Memory B cell (primary cell): ENCODE results near the gene CASTOR1.
"Not testable (repeated sequence)": the region's sequence is repeated elsewhere in the genome, so short reads cannot be mapped to it uniquely, and the experiment has no call there.

Source experiments
- ATAC-seq: fragments of 150-1000 bp; cut with Tn5 transposase; 2 replicates; pipeline ENCODE4 v1.10.0; 2021; ENCODE audit warnings: low read depth, mild to moderate bottlenecking, moderate library complexity
- DNase-seq, 2 donors: peaks; one replicate each; pipeline ENCODE4 v3.0.0; 2022; ENCODE audit warnings: low spot score in 2 of 2
- H3K27ac Mint-ChIP-seq: one replicate; pipeline ENCODE4 v1.8.0; 2022; ENCODE audit warnings: mild to moderate bottlenecking, moderate library complexity, mixed read lengths
- H3K27me3 Mint-ChIP-seq: one replicate; pipeline ENCODE4 v1.8.0; 2022; ENCODE audit warnings: mixed read lengths
- H3K36me3 Mint-ChIP-seq: one replicate; pipeline ENCODE4 v1.8.0; 2022; ENCODE audit warnings: mild to moderate bottlenecking, mixed read lengths
- H3K4me1 Mint-ChIP-seq: one replicate; pipeline ENCODE4 v1.8.0; 2022; ENCODE audit warnings: mixed read lengths
- H3K4me3 Mint-ChIP-seq: one replicate; pipeline ENCODE4 v1.8.0; 2022; ENCODE audit warnings: mild to moderate bottlenecking, moderate library complexity, mixed read lengths
- H3K9me3 Mint-ChIP-seq: one replicate; pipeline ENCODE4 v1.8.0; 2022; ENCODE audit warnings: mixed read lengths

The CASTOR1 gene

DNA sequence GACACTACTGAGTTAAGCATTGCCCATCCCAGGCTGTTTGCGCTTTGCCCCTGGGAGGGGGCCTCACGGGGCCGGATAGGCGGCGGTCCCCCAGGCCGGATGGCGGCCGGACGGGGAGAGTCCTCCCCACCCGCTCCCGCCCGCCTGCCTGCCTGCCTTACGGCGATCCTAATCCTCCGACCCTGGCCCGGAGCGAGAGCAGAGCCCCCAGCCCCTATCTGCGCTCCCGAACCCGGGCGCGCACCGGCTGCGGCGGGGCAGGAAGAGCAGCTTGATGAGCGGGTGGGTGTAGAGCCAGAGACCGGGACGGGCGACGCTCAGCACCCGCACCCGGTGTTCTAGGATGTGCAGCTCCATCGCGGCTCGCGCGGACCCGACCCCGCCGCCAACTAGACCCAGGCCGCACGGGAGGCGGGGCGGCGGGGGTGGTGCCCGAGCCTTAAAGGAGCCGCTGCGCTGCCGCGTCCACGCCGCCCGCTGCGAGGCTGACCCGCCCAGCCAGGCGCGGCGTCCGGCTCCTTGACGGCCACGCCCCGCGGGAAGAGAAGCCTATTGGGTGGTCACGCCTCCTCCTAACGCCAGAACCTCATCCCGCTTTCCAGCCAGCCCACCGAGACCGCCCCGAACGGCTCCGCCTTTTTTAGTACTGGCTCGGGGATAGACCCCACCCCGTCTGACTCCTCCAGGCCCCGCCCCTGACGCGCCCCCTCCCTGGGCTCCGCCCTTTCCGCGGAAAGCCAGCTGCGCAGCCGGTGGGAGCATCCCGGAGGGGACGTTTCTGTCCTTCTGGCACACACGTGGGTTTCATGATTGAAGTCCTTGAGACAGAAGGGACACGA lies at the start of gene CASTOR1:
Gene CASTOR1 (minus strand): TSS at position 365 of the 839 bp plus-strand sequence. CDS start 8 bp downstream, at position 357.
- Mint-ChIP-seq H3K9me3 (no peaks in the 10 kb centered on the region), H3K4me1 (peaks cover 29% of the 10 kb centered on the region), H3K27ac (peak within 1 kb of the TSS; percentile 77), H3K4me3 (peak within 1 kb of the TSS; percentile 94), H3K36me3 (peaks cover 20% of the 10 kb centered on the region), H3K27me3 (no peaks in the 10 kb centered on the region)
- ATAC-seq (peak; percentile 76), DNase-seq (peak; percentile 73 to 90)

DNA sequence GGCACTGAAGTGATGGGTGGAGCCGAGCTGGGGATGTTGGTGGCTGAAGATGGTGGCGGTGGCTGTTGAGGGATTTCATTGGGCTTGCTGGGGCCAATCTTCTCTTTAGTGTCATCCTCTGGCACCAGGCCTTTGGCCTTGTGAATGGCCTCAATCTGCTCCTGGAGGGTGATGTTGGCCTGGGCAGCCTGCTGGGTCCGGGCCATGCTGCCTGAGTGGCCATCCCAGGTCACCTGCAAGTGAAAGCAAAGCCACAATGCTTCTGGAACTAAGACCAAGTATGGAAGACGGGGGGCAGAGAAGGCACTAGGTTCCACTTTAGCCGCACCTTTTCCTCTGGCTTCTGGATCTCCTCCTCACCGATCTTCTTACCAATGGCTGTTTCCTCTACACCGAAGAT lies 49.5 kb upstream of the CASTOR1 start:
- ATAC-seq (no peak), DNase-seq (no peak)
- Mint-ChIP-seq H3K27me3 (no peaks in the 10 kb centered on the region), H3K27ac (no peak overlapping the region), H3K36me3 (peaks cover 41% of the 10 kb centered on the region), H3K9me3 (no peaks in the 10 kb centered on the region), H3K4me1 (no peaks in the 10 kb centered on the region), H3K4me3 (no peak overlapping the region)

DNA sequence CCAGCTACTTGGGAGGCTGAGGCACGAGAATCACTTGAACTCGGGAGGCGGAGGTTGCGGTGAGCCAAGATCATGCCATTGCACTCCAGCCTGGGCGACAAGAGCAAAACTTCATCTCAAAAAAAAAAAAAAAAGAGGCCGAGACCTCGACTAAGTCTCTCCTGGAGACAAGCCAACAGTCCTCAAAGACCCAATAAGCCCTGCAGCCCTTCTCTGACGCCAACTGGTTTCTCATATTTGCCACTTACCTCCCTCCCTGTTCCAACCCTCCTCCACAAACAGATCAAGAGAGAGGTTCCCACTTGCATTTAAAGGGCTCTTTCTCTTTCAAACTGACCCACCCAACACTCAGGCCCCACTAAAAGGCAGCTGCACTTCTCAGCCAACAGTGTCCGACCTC lies 49.0 kb upstream of the CASTOR1 start:
- ATAC-seq, H3K9me3 Mint-ChIP-seq, DNase-seq, H3K27ac Mint-ChIP-seq, H3K27me3 Mint-ChIP-seq, H3K4me3 Mint-ChIP-seq, H3K4me1 Mint-ChIP-seq: not testable (repeated sequence)
- peaks cover 39% of the 10 kb centered on the region for H3K36me3 Mint-ChIP-seq

DNA sequence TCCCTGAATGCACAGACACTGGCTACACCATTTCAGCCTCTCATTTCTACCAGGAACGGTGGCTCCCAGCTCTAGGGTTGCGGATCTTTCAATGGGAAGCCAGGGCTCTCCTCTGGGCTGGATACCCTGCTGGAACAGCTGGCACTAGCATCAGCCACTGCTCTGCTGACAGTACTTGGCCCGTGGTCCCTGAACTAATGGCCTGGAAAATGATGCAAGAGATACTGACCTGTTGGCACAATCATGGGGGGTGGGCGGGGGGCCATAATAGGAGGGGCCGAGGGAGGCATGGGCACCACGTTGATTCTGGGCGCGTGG lies 48.1 kb upstream of the CASTOR1 start:
- H3K9me3 Mint-ChIP-seq, result no peaks in the 10 kb centered on the region
- H3K4me3 Mint-ChIP-seq, result no peak overlapping the region
- H3K4me1 Mint-ChIP-seq, result no peaks in the 10 kb centered on the region
- no peak overlapping the region for H3K27ac Mint-ChIP-seq
- H3K27me3 Mint-ChIP-seq, result no peaks in the 10 kb centered on the region
- H3K36me3 Mint-ChIP-seq, result peaks cover 36% of the 10 kb centered on the region
- ATAC-seq (no peak), DNase-seq (no peak)

DNA sequence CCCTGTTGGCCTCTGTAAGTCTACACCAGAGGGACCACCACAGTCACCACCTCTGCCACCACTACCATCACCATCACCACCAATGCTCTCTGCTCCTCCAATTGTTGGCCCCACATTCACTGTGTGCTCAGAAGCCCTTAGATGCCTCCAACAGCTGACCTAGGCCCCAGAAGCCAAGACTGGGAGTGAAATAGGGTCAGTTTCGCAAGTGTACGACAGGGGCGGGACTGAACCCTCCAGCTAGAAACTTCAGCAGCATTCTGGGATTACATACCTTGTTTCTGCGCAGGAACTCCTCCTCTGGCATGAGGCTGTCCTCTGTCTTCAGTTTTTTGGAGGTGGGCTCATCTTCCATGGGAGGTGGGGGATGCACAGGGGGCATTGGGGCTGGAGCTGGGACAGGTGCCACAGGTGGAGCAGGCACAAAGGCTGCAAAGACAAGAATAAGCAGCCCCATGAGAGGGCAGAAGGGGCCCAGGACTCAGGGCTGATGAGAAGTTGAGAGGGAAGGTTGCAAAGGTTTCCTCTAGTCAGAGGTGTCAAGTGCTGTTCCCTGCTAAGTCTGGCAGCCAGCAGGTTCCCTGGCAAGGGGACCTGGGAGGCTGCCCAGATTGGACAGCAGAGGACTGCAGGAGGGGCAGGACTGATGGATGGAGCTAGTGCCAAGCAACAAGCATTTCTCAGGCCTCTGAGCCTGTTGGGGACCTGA lies 47.6 kb upstream of the CASTOR1 start:
- Mint-ChIP-seq H3K36me3 (peaks cover 31% of the 10 kb centered on the region), H3K4me3 (no peak overlapping the region)
- no peak for ATAC-seq

DNA sequence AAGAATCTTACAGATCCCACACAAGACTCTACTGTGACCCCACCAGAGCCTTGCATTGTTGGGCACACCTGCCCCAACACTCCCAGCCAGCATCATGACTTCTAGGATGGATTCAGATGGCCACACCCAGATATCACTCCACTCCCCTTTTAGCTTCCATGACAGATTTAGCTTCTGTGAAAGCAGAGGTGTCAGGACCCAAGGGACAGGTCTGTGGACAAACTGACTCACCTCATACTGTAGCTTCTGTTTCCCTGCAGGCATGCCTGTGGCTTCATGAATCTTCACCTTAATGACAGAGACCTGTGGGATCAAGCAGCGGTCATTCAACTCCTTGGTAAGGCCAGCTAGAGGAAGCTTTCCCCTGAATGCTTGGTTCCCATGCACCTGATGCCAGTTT lies 45.9 kb upstream of the CASTOR1 start:
- ATAC-seq (no peak), DNase-seq (no peak)
- Mint-ChIP-seq H3K27ac (no peak overlapping the region), H3K27me3 (no peaks in the 10 kb centered on the region), H3K9me3 (no peaks in the 10 kb centered on the region), H3K4me1 (no peaks in the 10 kb centered on the region), H3K36me3 (peaks cover 31% of the 10 kb centered on the region), H3K4me3 (no peak overlapping the region)

More for the DNA sequence above, 47.6 kb upstream of the CASTOR1 start:
- no peaks in the 10 kb centered on the region for H3K27me3 Mint-ChIP-seq
- no peaks in the 10 kb centered on the region for H3K4me1 Mint-ChIP-seq
- H3K27ac Mint-ChIP-seq, result no peak overlapping the region
- no peak for DNase-seq
- H3K9me3 Mint-ChIP-seq, result no peaks in the 10 kb centered on the region

DNA sequence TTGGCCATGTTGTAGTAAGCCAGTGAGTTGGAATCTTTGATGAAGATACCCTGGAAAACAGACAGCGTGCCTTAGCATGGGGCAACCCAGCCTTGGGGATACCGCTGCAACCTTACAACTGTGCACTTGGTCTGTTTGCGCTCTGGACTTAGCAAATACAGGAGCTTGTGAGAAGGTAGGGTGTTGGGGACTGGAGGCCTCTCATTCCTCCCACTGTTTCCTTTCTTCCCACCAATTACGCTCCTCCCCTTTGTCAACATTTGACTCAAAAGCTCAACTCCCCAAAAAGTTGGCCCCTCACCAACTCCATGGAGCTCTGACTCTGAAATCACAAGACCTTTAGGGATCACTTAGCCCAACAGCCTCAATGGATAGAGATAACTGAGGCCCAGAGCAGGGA lies 45.3 kb upstream of the CASTOR1 start:
- Mint-ChIP-seq H3K4me1 (no peaks in the 10 kb centered on the region), H3K27ac (no peak overlapping the region), H3K9me3 (no peaks in the 10 kb centered on the region), H3K27me3 (no peaks in the 10 kb centered on the region), H3K36me3 (peaks cover 31% of the 10 kb centered on the region), H3K4me3 (no peak overlapping the region)
- no peak for DNase-seq
- no peak for ATAC-seq

DNA sequence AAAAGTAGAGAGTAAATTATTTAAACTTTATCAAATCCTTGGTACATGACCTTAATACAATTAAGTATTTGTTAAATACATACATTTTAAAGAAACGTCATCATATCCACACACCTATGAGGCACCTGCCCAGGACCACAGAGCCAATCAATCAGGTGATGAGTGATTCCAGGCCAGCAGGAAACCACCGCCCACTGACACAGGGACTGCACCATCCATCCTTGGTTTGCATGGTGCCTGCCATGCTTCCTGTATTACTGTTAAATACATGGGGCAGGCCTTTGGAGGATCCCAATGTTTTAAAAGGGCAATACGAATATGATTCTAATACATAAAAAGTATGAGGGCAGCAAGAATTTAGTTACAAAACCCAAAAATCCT lies 44.4 kb upstream of the CASTOR1 start:
- Mint-ChIP-seq H3K4me1 (no peaks in the 10 kb centered on the region), H3K27ac (no peak overlapping the region), H3K36me3 (peaks cover 24% of the 10 kb centered on the region)

DNA sequence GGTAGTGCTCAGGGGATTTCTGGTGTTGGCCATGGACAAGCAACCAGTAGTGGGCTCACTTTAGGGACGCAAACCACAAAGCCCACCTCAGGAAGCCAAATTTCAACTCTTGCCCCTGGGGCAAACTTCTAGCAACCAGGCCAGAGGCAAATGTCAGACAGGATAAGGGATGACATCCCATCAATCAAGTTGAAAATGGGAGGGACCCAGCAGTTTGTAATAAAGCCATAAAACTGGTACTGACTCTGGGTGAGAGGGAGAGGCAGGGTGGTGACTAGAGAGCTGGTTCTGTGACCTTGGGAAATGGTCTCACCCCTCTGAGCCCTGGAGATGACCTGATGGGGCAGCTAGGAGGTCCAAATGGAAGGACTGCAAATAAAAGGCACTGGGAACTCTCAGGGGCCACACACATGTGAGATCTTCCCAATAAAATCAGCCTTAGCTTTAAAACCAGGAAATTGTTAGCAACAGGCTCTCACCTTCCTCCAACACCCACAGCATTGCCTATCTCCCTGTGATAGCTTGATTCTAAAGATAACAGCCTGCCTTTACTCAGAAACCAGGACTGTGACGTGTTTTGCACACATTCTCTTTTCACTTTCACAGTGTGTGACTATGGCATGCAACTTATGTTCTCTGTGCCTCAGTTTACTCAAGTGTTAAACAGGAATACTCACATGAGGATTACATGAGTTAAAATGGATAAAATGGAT lies 43.8 kb upstream of the CASTOR1 start:
- H3K36me3 Mint-ChIP-seq, result peaks cover 21% of the 10 kb centered on the region
- H3K9me3 Mint-ChIP-seq, result no peaks in the 10 kb centered on the region
- ATAC-seq, result no peak
- no peak overlapping the region for H3K27ac Mint-ChIP-seq
- H3K4me1 Mint-ChIP-seq, result no peaks in the 10 kb centered on the region
- no peaks in the 10 kb centered on the region for H3K27me3 Mint-ChIP-seq
- no peak overlapping the region for H3K4me3 Mint-ChIP-seq
- DNase-seq, result no peak

More for the DNA sequence above, 44.4 kb upstream of the CASTOR1 start:
- Mint-ChIP-seq H3K9me3 (no peaks in the 10 kb centered on the region), H3K4me3 (no peak overlapping the region), H3K27me3 (no peaks in the 10 kb centered on the region)
- ATAC-seq (no peak), DNase-seq (no peak)

DNA sequence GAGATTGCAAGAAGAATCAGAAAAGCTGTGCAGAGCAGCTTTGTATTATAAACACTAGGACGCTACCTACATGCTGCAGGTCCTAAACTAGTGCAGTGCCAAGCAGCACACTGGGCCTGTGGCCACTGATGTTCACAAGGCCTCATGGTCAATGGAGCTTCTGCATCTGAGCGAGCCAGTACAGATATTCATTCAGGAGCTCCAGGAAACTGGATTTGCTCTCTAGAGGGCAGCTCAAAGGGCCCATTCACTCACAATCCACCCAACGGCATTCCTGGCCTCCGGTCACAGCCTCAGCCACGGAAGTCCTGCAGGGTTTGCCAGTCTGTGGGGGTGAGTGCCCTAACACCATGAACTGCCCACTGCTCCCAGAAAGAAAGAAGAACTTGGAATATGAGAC lies 43.2 kb upstream of the CASTOR1 start:
- DNase-seq (no peak), ATAC-seq (no peak)
- H3K4me3 Mint-ChIP-seq, result no peak overlapping the region
- H3K27me3 Mint-ChIP-seq, result no peaks in the 10 kb centered on the region
- no peaks in the 10 kb centered on the region for H3K9me3 Mint-ChIP-seq
- H3K4me1 Mint-ChIP-seq, result peaks cover 5% of the 10 kb centered on the region
- H3K36me3 Mint-ChIP-seq, result peaks cover 18% of the 10 kb centered on the region
- H3K27ac Mint-ChIP-seq, result no peak overlapping the region

DNA sequence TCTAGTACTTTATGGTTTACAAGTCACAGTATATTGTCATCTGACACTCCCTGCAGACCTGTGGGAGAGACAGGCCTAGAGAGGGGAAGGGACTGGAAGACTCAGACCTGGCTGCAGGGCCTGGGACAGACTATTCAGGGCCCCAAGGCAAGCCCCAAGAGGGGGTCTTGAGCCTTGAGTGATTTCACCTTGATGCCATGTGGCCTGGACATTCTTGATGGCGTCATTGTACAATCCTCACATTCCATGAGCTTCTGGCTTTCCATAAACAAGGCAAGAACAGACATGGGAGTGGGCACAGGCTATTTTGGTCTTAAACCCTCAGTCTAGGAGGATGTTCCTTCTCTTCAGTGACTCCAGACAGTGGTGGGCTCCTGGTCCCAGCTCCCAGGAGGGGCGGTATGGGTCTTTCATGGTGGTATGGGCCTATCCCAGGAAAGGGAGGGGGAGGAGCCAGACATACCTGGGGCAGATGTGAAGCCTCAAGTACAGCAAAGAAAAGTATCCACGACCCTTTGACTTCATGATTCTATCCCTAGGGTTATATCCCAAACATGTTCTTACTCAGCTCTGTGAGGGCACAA lies 39.3 kb upstream of the CASTOR1 start:
- DNase-seq (no peak), ATAC-seq (no peak)
- Mint-ChIP-seq H3K9me3 (no peaks in the 10 kb centered on the region), H3K4me1 (peaks cover 30% of the 10 kb centered on the region), H3K27me3 (no peaks in the 10 kb centered on the region), H3K27ac (no peak overlapping the region), H3K4me3 (no peak overlapping the region), H3K36me3 (peaks cover 4% of the 10 kb centered on the region)

DNA sequence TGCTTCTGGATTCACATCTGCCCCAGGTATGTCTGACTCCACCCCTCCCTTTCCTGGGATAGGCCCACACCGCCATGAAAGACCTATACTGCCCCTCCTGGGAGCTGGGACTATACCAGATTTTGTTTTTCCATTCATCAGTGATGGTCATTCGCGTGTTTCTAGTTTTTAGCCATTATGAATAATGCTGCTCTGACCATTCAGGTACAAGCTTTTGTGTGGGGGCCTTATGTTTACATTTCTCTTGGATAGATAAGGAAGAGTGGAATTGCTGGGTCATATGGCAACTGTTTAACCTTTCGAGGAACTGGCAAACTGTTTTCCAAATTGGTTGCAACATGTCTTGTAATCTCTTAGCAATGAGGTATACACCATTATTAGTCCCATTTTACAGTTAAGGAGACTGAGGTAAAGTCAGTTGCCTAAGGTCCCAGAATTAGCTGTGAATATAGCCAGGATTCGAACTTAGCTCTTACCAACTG lies 38.6 kb upstream of the CASTOR1 start:
- H3K27me3 Mint-ChIP-seq, result no peaks in the 10 kb centered on the region
- DNase-seq, result no peak
- peaks cover 7% of the 10 kb centered on the region for H3K36me3 Mint-ChIP-seq
- peaks cover 34% of the 10 kb centered on the region for H3K4me1 Mint-ChIP-seq
- H3K4me3 Mint-ChIP-seq, result peak overlapping the region; percentile 55
- no peak for ATAC-seq
- H3K9me3 Mint-ChIP-seq, result no peaks in the 10 kb centered on the region
- peak overlapping the region; percentile 90 for H3K27ac Mint-ChIP-seq

DNA sequence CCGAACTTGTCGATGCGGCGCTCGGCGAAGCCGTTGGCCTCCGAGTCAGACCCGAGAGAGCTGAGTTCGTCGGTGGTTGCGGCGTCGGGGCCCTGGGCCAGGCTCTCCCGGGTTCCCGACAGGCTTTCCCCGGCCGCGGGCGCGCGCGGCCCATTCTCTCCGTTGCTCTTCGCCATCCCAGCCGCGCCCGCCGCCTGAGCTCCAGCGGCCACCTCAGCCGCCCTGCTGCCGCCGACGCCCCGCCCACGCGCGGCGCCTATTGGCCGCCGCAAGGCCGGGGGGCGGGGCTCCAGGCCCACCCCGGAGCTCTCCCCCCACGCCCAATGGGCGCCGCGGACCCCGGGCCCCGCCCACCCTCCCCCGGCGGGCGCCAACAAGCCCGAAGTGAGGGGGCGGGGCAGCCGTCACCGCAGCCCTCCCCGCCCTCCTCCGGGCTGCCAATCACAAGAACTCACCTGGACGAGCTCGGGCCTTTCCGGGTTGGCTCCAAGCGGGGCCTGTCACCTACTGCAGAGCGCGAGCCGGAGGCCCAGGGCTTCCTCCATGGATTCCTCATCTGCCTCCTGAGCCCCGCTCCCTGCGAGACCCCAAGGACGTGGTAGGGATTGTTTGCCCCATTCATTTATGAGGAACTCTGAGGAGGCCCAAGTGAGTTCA lies 37.5 kb upstream of the CASTOR1 start, which contains the start of gene TBC1D10A:
Gene TBC1D10A (minus strand): TSS at position 236 of the 657 bp plus-strand sequence. CDS start 60 bp downstream, at position 176.
- H3K27me3 Mint-ChIP-seq, result no peaks in the 10 kb centered on the region
- DNase-seq, result peak; percentile 77 to 91
- peak; percentile 89 for ATAC-seq
- H3K27ac Mint-ChIP-seq, result peak within 1 kb of the TSS; percentile 90
- peak within 1 kb of the TSS; percentile 90 for H3K4me3 Mint-ChIP-seq
- peaks cover 34% of the 10 kb centered on the region for H3K4me1 Mint-ChIP-seq
- peaks cover 7% of the 10 kb centered on the region for H3K36me3 Mint-ChIP-seq
- H3K9me3 Mint-ChIP-seq, result no peaks in the 10 kb centered on the region
